Amygdala (tissue), 56 donors: ENCODE measurements around the gene PTPN7.
"Not testable (repeated sequence)": the region's sequence is repeated elsewhere in the genome, so short reads cannot be mapped to it uniquely, and the experiment has no call there.

Source experiments
- DNase-seq, 56 donors: peaks; one replicate each; lab custom pipeline; 2025; lab: John Stamatoyannopoulos, UW

The PTPN7 gene

GRCh38 chr1:202189918-202190715 is 29.7 kb upstream of the PTPN7 start:
- no peak for DNase-seq

- DNase-seq: peak in 45 of 56 donors; percentile 4 to 87 (median 34)
Measured at GRCh38 chr1:202189001-202189790, 28.8 kb upstream of the PTPN7 start.

- DNase-seq: no peak
Measured at GRCh38 chr1:202187697-202188407, 27.4 kb upstream of the PTPN7 start.

- DNase-seq: no peak
Measured at GRCh38 chr1:202187041-202187671, 26.8 kb upstream of the PTPN7 start.

DNA sequence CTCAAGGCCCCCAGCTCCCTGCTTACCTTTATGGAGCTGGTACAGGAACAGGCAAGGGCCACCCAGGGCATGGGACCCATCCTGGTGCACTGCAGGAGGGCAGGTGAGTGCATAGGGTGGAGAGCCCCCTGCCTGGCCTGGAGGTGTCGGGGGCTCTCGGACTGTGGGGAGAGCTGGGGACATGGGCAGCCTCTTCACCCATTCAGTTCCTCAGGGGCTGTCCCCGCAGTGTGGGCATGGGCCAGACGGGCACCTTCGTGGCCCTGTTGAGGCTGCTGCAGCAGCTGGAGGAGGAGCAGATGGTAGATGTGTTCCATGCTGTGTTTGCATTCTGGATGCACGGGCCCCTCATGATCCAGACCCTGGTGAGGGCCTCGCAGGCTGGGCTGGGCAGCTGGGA is 25.9 kb upstream of the PTPN7 start:
- DNase-seq: no peak

GRCh38 chr1:202184750-202185460 is 24.5 kb upstream of the PTPN7 start:
- DNase-seq: peak in 53 of 56 donors; percentile 5 to 85 (median 46)

GRCh38 chr1:202182040-202182877 is 21.9 kb upstream of the PTPN7 start:
- DNase-seq: no peak

DNA sequence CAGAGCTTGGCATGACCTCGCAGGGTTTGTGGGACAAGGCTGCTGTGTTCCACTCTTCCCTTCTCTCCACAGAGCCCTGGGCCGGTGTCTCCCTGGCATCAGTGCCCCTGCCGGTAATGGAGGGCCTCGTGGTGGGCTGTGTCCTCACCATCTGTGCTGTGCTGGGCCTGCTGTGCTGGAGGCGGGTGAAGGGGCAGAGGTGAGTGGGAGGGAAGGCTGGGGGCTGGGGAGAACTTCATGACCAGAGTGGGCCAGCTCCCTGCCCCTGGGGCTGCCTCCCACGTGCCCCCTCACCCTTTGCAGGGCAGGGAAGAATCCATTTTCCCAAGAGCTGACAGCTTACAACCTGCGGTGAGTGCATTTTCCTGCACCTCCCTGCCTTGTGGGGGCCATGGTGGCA is 21.2 kb upstream of the PTPN7 start:
- no peak for DNase-seq

DNA sequence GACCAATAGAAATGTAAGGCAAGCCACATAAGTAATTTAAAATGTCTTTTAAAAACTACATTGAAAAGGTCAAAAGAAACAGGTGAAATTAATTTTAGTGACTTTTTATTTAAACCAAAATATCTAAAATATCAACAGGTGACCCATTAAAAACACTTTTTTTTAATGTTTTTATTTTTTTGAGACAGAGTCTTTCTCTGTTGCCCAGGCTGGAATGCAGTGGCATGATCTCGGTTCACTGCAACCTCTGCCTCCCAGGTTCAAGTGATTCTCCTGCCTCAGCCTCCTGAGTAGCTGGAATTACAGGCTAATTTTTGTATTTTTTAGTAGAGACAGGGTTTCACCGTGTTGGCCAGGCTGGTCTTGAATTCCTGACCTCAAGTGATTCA is 20.3 kb upstream of the PTPN7 start:
- DNase-seq: not testable (repeated sequence)

- DNase-seq: no peak
Measured at GRCh38 chr1:202179828-202180750, 19.7 kb upstream of the PTPN7 start.

- no peak for DNase-seq
Measured at GRCh38 chr1:202176949-202177927, 16.8 kb upstream of the PTPN7 start.

GRCh38 chr1:202173993-202174392 is 13.6 kb upstream of the PTPN7 start:
- no peak for DNase-seq

DNA sequence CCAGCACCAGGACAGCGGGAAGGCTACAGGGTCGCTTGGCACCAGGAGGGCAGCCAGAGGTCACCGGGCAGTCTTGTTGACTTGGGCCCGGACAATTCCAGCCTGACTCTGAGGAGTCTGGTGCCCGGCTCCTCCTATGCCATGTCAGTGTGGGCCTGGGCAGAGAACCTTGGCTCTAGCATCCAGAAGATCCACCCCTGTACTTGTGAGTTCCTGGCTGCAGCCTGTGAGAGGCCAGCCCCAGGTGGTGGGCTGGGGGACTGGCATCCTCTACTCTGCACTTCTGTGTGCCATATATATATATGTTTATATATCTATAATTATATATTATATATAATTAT is 11.6 kb upstream of the PTPN7 start:
- no peak for DNase-seq

- DNase-seq: no peak
Measured at GRCh38 chr1:202171292-202172014, 11.1 kb upstream of the PTPN7 start.

GRCh38 chr1:202170726-202171125 is 10.3 kb upstream of the PTPN7 start:
- no peak for DNase-seq

DNA sequence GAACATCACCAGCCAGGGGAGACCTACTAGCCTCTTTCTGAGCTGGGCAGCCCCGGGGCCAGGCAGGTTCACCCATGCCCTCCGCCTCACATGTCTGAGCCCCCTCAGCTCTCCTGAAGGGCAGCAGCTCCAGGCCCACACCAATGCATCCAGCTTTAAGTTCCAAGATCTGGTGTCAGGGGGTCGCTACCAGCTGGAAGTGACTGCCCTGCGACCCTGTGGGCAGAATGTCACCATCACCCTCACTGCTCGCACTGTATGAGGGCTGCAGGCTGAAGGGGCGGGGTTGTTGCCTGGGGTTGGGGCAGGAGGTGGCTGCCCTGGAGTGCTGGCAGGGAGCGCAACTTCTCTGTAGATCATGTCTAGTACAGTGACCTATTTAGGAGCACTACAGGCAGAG is 8.5 kb upstream of the PTPN7 start:
- no peak for DNase-seq
